HS-27A (cell line): ENCODE data around the gene IL6R.
A peak's percentile ranks its signal among the peaks of the same experiment; 100 is the strongest.

Source experiments
- DNase-seq: peaks from one replicate; pipeline ENCODE4 v3.0.0-alpha.2; 2012; ENCODE audit warnings: low read depth, missing footprints

IL6R gene

GRCh38 chr1:154427173-154428139 is 22.3 kb downstream of the IL6R start:
- no peak for DNase-seq

DNA sequence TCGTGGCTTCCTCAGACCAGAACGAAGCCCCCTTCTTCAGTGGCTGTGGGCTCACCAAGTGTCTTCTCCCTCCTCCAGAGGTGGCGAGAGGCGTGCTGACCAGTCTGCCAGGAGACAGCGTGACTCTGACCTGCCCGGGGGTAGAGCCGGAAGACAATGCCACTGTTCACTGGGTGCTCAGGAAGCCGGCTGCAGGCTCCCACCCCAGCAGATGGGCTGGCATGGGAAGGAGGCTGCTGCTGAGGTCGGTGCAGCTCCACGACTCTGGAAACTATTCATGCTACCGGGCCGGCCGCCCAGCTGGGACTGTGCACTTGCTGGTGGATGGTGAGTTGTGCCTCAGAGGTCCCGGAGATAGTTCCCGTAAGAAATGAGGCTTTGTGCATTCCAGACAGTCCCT is 24.0 kb downstream of the IL6R start:
- DNase-seq: no peak

DNA sequence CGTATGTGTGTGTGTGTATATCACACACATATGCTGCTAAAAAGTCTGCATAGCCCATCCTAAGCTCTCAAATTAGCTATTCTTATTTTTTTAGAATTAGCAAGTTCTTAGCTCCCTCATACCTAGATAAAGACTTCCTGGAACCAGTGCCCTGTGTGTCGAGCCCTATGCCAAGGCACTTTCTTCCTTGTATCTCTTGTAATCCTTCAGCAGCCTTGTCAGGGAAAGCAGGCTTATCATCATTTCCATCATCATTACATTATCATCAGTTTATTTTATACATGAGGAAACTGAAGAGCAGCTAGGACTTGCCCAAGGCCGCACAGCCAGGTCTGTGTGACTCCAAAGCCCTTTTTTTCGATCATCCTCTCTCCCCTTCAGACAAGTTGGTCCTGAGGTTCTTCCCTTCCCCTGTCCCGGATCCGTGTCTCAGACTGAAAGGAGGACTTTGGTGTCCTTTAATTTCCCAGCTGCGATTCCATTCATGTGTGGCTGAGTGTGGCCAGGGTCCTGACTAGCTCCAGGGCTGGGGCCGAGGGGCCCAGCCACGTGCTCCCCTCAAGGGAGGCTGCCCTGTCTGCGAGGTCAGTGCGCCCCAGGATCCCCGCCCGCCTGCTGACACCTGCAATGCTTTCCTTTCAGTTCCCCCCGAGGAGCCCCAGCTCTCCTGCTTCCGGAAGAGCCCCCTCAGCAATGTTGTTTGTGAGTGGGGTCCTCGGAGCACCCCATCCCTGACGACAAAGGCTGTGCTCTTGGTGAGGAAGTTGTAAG is 24.9 kb downstream of the IL6R start:
- no peak for DNase-seq

DNA sequence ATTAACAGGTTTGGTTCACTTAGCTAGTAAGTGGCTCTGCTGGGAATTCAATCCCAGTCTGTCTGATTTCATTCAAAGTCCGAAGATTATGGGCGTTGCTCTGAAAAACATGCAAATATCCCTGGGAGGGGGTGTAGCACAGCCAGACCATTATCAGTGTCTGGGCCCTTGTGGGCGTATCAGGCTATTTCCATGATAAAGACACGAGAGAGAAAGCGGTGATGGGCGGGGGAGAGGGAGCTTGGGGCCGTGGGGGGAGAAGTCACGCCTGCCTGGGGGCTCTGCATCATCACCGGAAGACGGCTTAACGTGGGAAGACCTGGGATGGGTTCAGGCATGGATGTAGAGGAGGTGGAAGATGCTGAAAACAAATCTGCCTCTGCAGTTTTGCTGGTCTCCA is 25.8 kb downstream of the IL6R start:
- DNase-seq: no peak

- DNase-seq: peak; percentile 72
Measured at GRCh38 chr1:154431586-154432373, 26.6 kb downstream of the IL6R start.

DNA sequence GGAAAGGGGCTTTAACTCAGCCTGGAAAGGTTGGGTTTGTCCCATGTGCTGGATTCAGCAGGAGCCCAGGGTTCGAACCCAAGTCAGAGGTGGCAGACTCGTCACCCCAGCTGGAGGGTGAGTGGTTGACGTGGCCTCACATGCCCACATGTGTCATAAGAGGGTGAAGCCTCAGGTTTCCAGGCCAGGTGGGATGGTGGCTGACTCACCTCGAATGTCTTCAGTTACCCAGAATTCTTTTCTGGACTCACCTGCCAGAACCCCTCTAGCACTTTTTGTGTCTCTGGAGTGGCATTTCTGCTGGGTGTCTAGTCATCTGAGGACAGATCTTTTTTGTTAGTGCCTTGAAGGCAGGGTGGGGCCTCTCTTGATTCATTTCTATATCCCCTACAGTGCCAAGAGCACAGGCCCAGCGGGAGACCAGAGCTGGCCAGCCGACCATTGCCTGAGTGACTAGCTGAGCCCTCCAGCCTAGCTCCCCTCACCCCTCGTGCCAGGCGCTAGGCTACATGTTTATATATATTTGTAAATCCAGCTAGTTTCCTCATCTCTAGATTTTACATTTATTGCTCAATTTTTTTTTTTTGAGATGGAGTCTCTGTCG is 28.1 kb downstream of the IL6R start:
- DNase-seq: no peak

GRCh38 chr1:154434346-154435085 is 29.4 kb downstream of the IL6R start:
- no peak for DNase-seq

DNA sequence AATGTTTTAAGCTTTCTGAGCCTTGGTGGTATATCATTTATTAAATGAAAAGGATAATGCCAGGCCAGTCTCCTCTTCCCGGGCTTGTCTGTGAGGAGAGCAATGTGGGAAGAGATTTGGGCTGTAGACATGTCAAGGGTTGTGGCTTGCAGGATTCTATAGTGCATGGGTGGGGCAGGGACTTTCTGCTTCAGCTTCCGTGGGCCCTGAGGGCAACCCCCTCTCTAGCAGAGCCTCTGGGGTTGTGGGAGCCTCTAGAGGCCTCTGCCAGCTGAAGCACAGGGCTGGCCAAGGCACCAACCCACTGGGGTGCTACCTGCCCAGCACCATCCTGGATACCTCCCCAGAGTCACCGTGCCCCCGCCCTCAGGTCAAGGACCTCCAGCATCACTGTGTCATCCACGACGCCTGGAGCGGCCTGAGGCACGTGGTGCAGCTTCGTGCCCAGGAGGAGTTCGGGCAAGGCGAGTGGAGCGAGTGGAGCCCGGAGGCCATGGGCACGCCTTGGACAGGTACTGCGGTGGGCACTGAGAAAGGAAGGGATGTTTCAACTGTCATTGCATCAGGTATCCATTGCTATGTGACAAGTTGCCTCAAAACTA is 30.6 kb downstream of the IL6R start:
- no peak for DNase-seq

- no peak for DNase-seq
Measured at GRCh38 chr1:154436433-154436832, 31.3 kb downstream of the IL6R start.

- DNase-seq: no peak
Measured at GRCh38 chr1:154440036-154440804, 35.1 kb downstream of the IL6R start.

GRCh38 chr1:154441241-154441888 is 36.2 kb downstream of the IL6R start:
- DNase-seq: no peak

DNA sequence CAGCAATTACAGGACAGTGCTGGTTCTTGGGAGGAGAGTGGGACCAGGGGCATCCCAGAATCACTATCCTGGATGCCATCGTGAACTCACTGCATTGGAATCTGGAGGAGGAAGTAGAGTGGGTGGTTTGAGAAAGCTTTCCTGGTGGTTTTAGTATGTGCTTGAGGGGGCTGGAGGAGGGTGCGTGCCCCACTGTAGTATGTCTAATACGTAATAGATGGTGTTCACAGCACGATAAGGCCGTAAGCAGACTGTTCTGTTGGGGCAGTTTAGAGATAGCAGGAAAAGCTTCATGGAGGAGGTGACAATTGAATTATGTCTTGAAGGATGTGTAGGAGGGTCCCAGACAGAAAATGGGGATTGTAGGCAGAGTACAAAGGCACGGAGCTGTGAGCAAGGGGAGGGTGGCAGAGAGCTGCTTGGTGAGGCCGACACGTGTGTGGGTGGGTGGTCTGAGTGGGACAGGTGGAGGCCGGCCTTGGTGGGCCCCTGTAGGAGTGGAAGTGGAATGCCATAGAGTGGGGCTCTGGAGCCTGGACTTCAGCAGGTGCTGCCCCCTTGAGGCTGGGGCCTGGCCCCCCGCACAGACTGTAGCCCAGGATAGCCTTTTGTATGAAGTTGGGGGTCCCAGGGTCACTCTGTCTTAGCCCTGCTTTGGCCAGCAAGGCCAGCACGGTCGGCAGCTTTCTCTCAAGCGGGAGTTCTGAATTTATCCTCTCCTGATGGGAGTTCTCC is 37.0 kb downstream of the IL6R start:
- no peak for DNase-seq

DNA sequence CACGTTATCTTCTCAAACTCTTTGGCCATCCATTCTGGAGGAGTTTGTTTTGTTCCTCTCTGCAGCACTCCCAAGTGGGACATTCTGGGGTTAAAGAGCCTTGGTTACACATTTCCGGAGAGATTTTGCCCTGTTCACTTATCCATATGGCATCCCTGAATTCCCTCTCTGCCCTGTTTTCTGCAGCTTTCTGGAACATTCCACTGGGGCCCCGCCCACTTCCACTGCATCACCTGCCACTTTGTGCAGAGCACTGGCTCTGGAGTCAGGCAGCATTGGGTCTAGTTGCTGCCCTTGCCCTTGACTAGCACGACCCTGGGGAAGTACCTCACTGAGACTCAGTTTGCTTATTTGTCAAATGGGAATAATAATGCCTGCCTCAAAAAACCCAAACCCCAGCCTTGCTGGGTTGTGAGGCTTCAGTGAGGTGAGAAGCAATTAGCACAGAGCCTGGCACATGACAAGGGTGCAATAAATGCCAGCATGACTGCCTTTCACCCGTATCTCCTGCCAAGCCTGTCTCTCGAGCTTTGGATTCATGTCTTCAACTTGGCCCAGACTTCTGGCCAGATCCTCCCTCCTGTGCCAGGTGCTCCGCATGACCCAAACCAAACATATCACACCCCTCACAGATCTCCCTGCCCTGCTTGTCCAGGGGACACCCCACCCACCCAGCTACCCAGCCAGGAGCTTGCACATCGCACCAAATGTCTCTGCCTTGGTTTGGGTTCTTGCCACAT is 38.3 kb downstream of the IL6R start:
- no peak for DNase-seq

DNA sequence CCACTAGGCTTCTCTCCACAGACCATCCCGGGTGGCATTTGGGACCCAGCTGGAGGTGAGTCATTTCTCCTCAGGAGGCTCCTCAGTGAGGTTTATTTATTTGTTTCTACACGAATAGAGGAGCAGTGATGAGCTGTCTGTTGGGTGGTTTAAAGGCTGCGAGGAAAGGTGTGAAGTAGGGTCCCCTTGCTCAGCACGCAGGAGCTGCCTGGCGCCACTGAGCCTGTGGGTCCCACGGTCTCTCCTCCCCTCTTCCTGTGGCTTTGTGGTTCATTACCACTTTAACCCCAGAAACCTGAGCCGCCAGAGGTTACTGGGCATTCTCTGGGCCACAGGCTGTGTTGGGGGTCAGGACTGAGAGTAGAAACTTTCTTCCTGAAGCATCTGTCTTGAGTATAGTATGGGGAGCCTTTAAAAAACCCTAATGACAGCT is 39.9 kb downstream of the IL6R start:
- DNase-seq: no peak

DNA sequence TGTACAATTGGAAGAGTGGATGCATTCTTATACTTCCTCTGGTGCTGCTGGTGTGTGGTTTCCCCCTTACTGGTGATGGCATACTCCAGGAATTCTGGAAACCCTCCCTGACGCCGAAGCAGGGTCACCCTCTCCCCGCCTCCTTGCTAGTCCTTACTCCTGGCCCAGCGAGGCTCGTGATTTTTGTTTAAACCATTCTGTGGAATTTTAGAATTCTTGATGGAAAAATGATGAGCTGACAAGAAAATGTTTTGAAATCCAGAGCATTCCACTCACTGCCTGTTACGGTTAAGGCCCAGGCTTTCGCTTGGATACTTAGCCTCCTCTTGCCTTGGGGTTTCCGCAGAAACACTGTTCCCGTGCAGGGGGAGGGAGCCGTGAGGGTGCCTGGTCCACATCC is 41.1 kb downstream of the IL6R start:
- DNase-seq: no peak

DNA sequence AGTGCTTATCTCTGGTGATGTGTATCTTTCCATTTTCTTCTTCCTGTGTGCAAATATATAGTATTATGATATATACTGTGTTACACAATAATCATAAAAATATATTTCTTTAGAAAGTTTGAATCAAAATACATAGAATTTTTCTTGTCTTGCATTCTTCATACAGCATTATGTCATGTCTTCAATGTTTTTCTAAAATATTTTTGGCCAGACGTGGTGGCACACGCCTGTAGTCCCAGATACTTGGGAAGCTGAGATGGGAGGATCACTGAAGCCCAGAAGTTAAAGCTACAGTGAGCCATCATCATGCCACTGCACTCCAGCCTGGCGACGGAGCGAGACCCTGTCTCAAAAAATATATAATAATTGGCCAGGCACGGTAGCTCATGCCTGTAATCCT is 41.6 kb downstream of the IL6R start:
- no peak for DNase-seq

GRCh38 chr1:154448331-154448811 is 43.2 kb downstream of the IL6R start:
- no peak for DNase-seq

GRCh38 chr1:154453161-154453560 is 48.0 kb downstream of the IL6R start:
- no peak for DNase-seq
